HG02852 (cell line): Measurements from ENCODE around the gene ECT2.
"Not testable (repeated sequence)": the region's sequence is repeated elsewhere in the genome, so short reads cannot be mapped to it uniquely, and the experiment has no call there.

Experiments used
- ATAC-seq: cut with Tn5 transposase; IDR thresholded peaks from one replicate; pipeline ENCODE4 v1.9.1; 2021; ENCODE audit warnings: mild to moderate bottlenecking, moderate library complexity; ENCODE audit not compliant: unreplicated experiment

Gene ECT2

GRCh38 chr3:172804323-172804722 lies 53.8 kb downstream of the ECT2 start:
- ATAC-seq: no peak

- no peak for ATAC-seq
Observed at GRCh38 chr3:172808969-172809546, 58.5 kb downstream of the ECT2 start.

GRCh38 chr3:172811099-172811498 lies 60.6 kb downstream of the ECT2 start:
- ATAC-seq: no peak

- no peak for ATAC-seq
Observed at GRCh38 chr3:172813462-172813861, 62.9 kb downstream of the ECT2 start.

GRCh38 chr3:172814738-172815137 lies 64.2 kb downstream of the ECT2 start:
- no peak for ATAC-seq

GRCh38 chr3:172815857-172816256 lies 65.3 kb downstream of the ECT2 start:
- no peak for ATAC-seq

- ATAC-seq: no peak
Observed at GRCh38 chr3:172816281-172816680, 65.8 kb downstream of the ECT2 start.

GRCh38 chr3:172816968-172817367 lies 66.4 kb downstream of the ECT2 start:
- no peak for ATAC-seq

GRCh38 chr3:172820492-172820891 lies 70.0 kb downstream of the ECT2 start:
- no peak for ATAC-seq

- no peak for ATAC-seq
Observed at GRCh38 chr3:172824229-172824628, 73.7 kb downstream of the ECT2 start.

GRCh38 chr3:172827231-172827630 lies 76.7 kb downstream of the ECT2 start:
- not testable (repeated sequence) for ATAC-seq

- ATAC-seq: no peak
Observed at GRCh38 chr3:172832983-172833382, 82.5 kb downstream of the ECT2 start.

- no peak for ATAC-seq
Observed at GRCh38 chr3:172836390-172836997, 86.0 kb downstream of the ECT2 start.

- ATAC-seq: no peak
Observed at GRCh38 chr3:172839679-172840078, 89.2 kb downstream of the ECT2 start.

- ATAC-seq: no peak
Observed at GRCh38 chr3:172840463-172840862, 89.9 kb downstream of the ECT2 start.

- no peak for ATAC-seq
Observed at GRCh38 chr3:172840913-172841312, 90.4 kb downstream of the ECT2 start.

GRCh38 chr3:172844428-172844827 lies 93.9 kb downstream of the ECT2 start:
- ATAC-seq: no peak

GRCh38 chr3:172846103-172846561 lies 95.6 kb downstream of the ECT2 start:
- ATAC-seq: no peak

GRCh38 chr3:172846706-172847105 lies 96.2 kb downstream of the ECT2 start:
- no peak for ATAC-seq

GRCh38 chr3:172847292-172847691 lies 96.8 kb downstream of the ECT2 start:
- ATAC-seq: no peak

- ATAC-seq: no peak
Observed at GRCh38 chr3:172848910-172849309, 98.4 kb downstream of the ECT2 start.

GRCh38 chr3:172853005-172853404 lies 102.5 kb downstream of the ECT2 start:
- no peak for ATAC-seq
